Effector memory CD4-positive, alpha-beta T cell (primary cell): ENCODE results near the gene DPP6.

Experiments
- DNase-seq, 3 donors: peaks; one replicate each; pipeline ENCODE4 v3.0.0-alpha.2; 2020
- H3K27ac ChIP-seq: 2 replicates; pipeline ENCODE4 v1.7.0; 2013; ENCODE audit warnings: mild to moderate bottlenecking, low read length, moderate library complexity; ENCODE audit not compliant: insufficient read depth, poor library complexity, severe bottlenecking
- H3K27me3 ChIP-seq: replicated peaks from 2 replicates; pipeline ENCODE4 v1.7.0; 2013; ENCODE audit warnings: mild to moderate bottlenecking, low read length; ENCODE audit not compliant: insufficient read depth, control insufficient read depth, poor library complexity, severe bottlenecking
- H3K36me3 ChIP-seq: 2 replicates; pipeline ENCODE4 v1.7.0; 2013; ENCODE audit warnings: mild to moderate bottlenecking, low read length, moderate library complexity; ENCODE audit not compliant: control insufficient read depth, insufficient read depth
- H3K4me1 ChIP-seq: 2 replicates; pipeline ENCODE4 v1.7.0; 2013; ENCODE audit warnings: low read length, mild to moderate bottlenecking; ENCODE audit not compliant: control insufficient read depth, insufficient read depth, poor library complexity, severe bottlenecking
- H3K4me3 ChIP-seq: 2 replicates; pipeline ENCODE4 v1.7.0; 2013; ENCODE audit warnings: low read length, low read depth, mild to moderate bottlenecking; ENCODE audit not compliant: insufficient read depth, poor library complexity, severe bottlenecking
- H3K9me3 ChIP-seq: 2 replicates; pipeline ENCODE4 v1.7.0; 2013; ENCODE audit warnings: mild to moderate bottlenecking, low read length, moderate library complexity; ENCODE audit not compliant: control insufficient read depth

The DPP6 gene

GRCh38 chr7:154177584-154177983, 125.4 kb downstream of the DPP6 start:
- no peaks in the 10 kb centered on the region for H3K27me3 ChIP-seq
- H3K4me1 ChIP-seq, result no peaks in the 10 kb centered on the region
- no peaks in the 10 kb centered on the region for H3K9me3 ChIP-seq
- H3K4me3 ChIP-seq, result no peak overlapping the region
- no peaks in the 10 kb centered on the region for H3K36me3 ChIP-seq
- no peak for DNase-seq
- no peak overlapping the region for H3K27ac ChIP-seq

GRCh38 chr7:154178895-154179294, 126.7 kb downstream of the DPP6 start:
- DNase-seq, result no peak
- H3K27me3 ChIP-seq, result no peaks in the 10 kb centered on the region
- H3K36me3 ChIP-seq, result no peaks in the 10 kb centered on the region
- no peaks in the 10 kb centered on the region for H3K9me3 ChIP-seq
- H3K4me3 ChIP-seq, result no peak overlapping the region
- H3K4me1 ChIP-seq, result no peaks in the 10 kb centered on the region
- no peak overlapping the region for H3K27ac ChIP-seq

GRCh38 chr7:154183482-154183881, 131.3 kb downstream of the DPP6 start:
- no peaks in the 10 kb centered on the region for H3K4me1 ChIP-seq
- no peaks in the 10 kb centered on the region for H3K36me3 ChIP-seq
- H3K27ac ChIP-seq, result no peak overlapping the region
- H3K9me3 ChIP-seq, result no peaks in the 10 kb centered on the region
- H3K27me3 ChIP-seq, result no peaks in the 10 kb centered on the region
- DNase-seq, result no peak
- no peak overlapping the region for H3K4me3 ChIP-seq

- no peaks in the 10 kb centered on the region for H3K4me1 ChIP-seq
Observed at GRCh38 chr7:154183946-154184345, 131.7 kb downstream of the DPP6 start.

GRCh38 chr7:154186811-154187210, 134.6 kb downstream of the DPP6 start:
- no peaks in the 10 kb centered on the region for H3K27me3 ChIP-seq
- H3K27ac ChIP-seq, result no peak overlapping the region
- no peak overlapping the region for H3K4me3 ChIP-seq
- H3K9me3 ChIP-seq, result no peaks in the 10 kb centered on the region
- no peaks in the 10 kb centered on the region for H3K4me1 ChIP-seq
- no peaks in the 10 kb centered on the region for H3K36me3 ChIP-seq
- DNase-seq, result no peak

More at GRCh38 chr7:154183946-154184345, 131.7 kb downstream of the DPP6 start:
- H3K27ac ChIP-seq, result no peak overlapping the region
- no peak overlapping the region for H3K4me3 ChIP-seq
- H3K36me3 ChIP-seq, result no peaks in the 10 kb centered on the region
- DNase-seq, result no peak
- H3K27me3 ChIP-seq, result no peaks in the 10 kb centered on the region
- H3K9me3 ChIP-seq, result no peaks in the 10 kb centered on the region

DNA sequence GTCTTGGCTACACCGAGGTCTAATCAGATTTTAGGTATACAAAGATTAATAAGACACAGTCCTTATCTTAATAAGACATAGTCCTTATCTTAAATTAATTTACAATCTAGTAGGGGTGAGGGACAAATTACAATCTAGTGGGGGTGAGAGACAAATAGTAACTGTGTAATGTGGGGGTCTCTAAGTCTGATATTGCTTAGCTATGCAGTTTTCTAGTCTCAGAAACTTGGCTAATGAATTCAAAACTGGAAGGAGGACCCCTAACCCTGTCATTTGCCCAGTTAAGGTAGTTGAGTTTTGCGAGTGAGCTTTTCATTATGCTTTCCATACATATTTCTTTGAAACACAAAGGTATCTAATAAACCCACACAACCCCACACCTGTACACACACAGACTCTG, 136.1 kb downstream of the DPP6 start:
- no peak for DNase-seq
- Histone ChIP-seq H3K9me3 (no peaks in the 10 kb centered on the region), H3K36me3 (no peaks in the 10 kb centered on the region), H3K4me1 (no peaks in the 10 kb centered on the region), H3K4me3 (no peak overlapping the region), H3K27ac (no peak overlapping the region), H3K27me3 (no peaks in the 10 kb centered on the region)

GRCh38 chr7:154195266-154195665, 143.1 kb downstream of the DPP6 start:
- Histone ChIP-seq H3K27ac (no peak overlapping the region), H3K4me3 (no peak overlapping the region), H3K9me3 (no peaks in the 10 kb centered on the region), H3K27me3 (no peaks in the 10 kb centered on the region), H3K4me1 (no peaks in the 10 kb centered on the region), H3K36me3 (no peaks in the 10 kb centered on the region)
- DNase-seq, result no peak

DNA sequence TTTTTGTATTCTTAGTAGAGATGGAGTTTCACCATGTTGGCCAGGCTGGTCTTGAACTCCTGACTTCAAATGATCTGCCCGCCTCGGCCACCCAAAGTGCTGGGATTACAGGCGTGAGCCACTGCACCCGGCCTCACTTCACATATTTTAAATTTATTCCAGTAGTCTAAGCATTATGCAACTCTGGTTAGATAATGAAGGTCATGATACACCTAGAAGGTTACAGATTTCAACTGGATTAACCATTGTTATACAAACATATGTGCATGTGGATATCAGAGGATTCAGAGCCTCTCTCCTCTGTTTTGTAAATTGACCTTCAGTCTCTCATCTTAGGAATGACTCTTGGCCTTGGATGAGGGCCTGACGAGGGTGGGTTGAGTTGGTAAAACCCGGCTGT, 146.3 kb downstream of the DPP6 start:
- H3K9me3 ChIP-seq, result no peaks in the 10 kb centered on the region
- DNase-seq, result no peak
- H3K27ac ChIP-seq, result no peak overlapping the region
- no peaks in the 10 kb centered on the region for H3K36me3 ChIP-seq
- H3K4me1 ChIP-seq, result no peaks in the 10 kb centered on the region
- no peaks in the 10 kb centered on the region for H3K27me3 ChIP-seq
- no peak overlapping the region for H3K4me3 ChIP-seq

DNA sequence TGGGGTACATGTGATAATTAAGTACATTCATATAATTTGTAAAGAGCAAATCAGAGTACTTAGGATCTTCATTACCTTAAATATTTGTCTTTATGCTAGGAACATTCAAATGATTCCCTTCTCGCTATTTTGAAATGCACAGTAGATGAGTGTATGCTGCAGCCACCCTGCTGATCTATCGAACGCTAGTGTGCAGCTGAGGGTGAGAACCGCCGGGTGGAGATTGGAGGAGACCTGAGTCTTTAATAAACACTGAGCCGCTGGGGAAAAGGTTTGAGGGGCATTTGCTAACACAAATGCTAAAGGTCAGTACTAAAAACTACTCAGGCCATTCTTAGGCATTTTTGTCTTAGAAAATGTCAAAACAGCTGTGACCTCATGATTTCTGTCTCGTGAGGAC, 148.0 kb downstream of the DPP6 start:
- Histone ChIP-seq H3K27ac (no peak overlapping the region), H3K9me3 (no peaks in the 10 kb centered on the region), H3K4me3 (no peak overlapping the region), H3K36me3 (no peaks in the 10 kb centered on the region), H3K27me3 (no peaks in the 10 kb centered on the region), H3K4me1 (no peaks in the 10 kb centered on the region)
- no peak for DNase-seq

DNA sequence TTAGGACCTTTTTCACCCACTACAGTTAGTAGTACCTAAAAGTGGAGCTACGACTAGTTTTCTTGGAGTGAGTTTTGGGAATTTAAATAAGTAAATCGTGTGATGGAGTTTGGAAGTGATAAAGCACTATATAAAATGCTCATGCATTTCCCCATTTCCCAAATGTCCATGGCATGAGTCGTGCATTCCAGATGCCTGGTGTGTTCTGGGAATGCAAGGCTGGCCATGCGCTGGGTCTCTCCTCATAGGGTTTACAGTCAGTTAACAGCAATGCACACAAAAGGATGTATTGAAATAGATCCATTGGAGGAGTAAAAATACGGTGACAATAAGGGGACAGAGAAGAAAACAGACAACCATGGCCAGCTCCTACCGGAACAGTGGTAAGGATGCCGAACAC, 149.8 kb downstream of the DPP6 start:
- no peak overlapping the region for H3K4me3 ChIP-seq
- DNase-seq, result no peak
- H3K27me3 ChIP-seq, result no peaks in the 10 kb centered on the region
- no peaks in the 10 kb centered on the region for H3K36me3 ChIP-seq
- no peaks in the 10 kb centered on the region for H3K4me1 ChIP-seq
- H3K9me3 ChIP-seq, result no peaks in the 10 kb centered on the region
- H3K27ac ChIP-seq, result no peak overlapping the region

DNA sequence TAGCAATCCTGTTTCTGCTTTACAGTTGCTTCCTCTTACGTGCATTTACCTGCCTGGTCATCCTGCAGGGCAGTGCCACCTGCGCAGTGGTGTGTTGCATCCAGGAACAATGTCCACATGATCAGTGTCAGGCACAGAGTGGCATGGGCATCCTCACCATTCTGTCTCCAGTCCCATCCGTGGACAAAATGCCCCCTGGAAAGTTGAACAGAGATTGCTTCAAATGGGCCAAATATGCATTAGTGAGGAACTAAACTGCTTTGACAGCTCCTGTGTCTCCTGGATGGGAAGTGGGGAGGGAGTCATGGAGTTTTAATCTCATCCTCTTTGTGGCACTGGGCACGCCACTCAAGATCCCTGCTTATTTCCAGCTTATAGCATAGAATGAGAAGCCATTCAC, 151.8 kb downstream of the DPP6 start:
- Histone ChIP-seq H3K36me3 (no peaks in the 10 kb centered on the region), H3K4me3 (no peak overlapping the region), H3K27ac (no peak overlapping the region), H3K27me3 (no peaks in the 10 kb centered on the region), H3K4me1 (no peaks in the 10 kb centered on the region), H3K9me3 (no peaks in the 10 kb centered on the region)
- no peak for DNase-seq
